Stimulated activated CD8-positive, alpha-beta memory T cell treated with anti-CD3 and anti-CD28 coated beads, Interleukin-7, amount 100 ng/mL, for 48 hours (primary cell): ENCODE data around the gene FXYD5.

ENCODE experiments used
- DNase-seq, 2 donors: peaks; one replicate each; pipeline ENCODE4 v3.0.0-alpha.2; 2020; ENCODE audit warnings: low read depth in 1 of 2; ENCODE audit errors: extremely low read depth in 1 of 2

FXYD5 gene

GRCh38 chr19:35211545-35212230, 57.2 kb downstream of the FXYD5 start:
- DNase-seq, result peak; percentile 38 to 47

- no peak for DNase-seq
Observed at GRCh38 chr19:35212241-35212640, 57.7 kb downstream of the FXYD5 start.

DNA sequence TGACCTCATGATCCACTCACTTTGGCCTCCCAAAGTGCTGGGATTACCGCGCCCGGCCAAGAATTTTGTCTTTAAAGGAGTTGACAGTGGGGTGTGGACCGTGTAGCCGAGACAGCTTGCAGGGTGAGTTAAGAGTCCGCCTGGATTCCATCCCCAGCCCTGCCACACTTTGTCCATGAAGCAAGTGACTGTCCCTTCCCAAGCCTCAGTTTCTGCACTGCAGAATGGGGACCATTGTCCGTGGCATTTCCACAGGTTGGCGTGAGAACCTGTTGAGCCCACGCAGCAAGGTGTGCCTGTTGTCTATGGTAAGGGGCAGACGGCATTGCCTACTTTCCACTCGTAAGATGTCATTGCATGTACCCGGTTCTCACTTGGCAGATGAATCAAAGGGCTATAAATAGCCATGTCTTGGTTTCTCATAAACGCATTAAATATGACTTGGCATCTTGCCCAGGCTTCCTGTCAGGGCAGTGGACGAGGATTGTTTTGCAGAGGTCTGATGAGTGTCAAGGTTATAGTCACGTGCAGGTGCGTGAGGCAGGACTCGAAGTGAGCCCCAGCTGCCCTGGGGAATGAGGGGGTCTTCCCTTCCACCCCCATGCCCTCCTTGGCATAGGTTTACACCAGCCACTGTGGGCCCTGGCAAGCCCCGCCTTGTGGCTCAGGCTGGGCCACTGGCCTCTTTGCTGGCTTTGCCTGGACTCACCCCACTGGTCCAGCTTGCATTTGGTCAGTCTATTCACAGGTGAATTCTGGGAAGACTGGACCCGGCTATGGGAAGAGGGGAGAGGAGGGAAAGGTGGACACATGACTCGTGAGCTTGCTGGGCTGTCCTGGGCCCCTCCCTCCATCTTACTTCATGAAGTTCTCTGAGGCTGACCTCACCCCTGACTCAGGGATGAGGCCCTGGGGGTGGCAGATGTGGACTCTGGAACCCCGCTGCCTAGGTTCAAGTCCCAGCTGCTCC, 59.4 kb downstream of the FXYD5 start:
- peak; percentile 41 to 75 for DNase-seq

DNA sequence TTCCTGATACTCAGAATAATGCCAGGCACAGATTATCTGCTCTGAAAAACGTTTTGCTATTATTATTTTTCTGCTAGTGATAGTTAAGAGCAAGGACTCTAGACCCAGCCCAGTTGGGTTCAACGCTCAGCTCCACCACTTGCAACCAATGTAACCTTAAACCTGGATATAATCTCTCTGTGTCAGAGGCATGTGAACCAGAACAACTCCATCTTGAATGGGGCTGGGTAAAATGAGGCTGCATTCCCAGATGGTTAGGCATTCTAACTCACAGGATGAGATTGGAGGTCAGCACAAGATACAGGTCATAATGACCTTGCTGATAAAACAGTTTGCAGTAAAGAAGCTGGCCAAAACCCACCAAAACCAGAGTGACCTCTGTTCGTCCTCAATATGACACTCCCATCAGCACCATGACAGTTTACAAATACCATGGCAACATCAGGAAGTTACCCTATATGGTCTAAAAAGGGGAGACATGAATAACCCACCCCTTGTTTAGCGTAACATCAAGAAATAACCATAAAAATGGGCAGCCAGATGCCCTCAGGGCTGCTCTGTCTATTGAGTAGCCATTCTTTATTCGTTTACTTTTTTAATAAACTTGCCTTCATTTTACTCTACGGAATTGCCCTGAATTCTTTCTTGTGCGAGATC, 60.4 kb downstream of the FXYD5 start:
- DNase-seq, result no peak

GRCh38 chr19:35216016-35216832, 61.7 kb downstream of the FXYD5 start:
- no peak for DNase-seq

GRCh38 chr19:35216833-35217648, 62.5 kb downstream of the FXYD5 start:
- no peak for DNase-seq

DNA sequence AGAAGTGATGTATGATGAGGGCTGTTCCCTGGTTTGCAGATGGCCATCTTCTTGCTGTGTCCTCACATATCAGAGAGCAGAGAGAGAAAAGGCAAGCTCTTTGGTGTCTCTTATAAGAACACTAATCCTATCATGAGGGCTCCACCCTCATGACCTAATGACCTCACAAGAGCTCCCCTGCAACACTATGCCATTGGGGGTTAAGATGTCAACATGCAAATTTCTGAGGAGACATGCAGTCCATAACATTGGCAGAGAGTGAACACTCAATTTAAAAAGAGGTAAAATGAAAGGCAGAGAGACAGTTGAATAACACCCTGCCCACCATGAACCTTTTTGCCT, 63.1 kb downstream of the FXYD5 start:
- no peak for DNase-seq

DNA sequence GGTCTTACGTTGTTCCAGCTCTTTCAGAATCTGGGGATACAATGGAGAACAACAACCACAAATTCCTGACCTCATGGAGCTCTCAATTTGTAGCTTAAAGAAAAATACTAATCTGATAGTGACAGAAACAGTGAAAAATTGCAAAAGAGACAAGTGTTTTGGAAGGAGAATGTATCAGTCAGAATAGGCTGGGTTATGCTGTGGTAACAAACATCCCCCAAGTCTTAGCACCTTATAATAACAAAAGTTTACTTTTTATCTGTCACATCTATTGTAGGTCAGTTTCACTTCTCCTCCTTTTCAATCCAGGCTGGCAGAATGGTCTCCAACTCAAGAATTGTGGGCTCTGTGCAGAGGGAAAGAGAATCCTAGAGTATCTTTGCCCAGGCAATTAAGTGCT, 64.5 kb downstream of the FXYD5 start:
- no peak for DNase-seq
